ENCODE data around the gene CD22.

Gene CD22

DNA sequence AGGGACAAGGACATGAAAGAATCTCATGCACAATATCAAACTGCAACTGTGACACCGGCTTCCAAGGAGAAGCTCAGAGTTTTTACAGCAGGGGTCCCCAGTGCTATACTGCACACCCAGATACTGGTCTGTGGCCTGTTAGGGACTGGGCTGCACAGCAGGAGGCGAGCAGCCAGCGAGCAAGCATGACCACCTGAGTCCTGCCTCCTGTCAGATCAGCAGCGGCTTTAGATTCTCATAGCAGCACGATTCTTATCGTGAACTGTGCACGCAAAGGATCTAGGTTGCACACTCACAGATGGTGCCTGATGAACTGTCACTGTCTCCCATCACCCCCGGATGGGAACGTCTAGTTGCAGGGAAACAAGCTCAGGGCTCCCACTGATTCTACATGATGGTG, 13.1 kb upstream of the CD22 start:
- no peak for DNase-seq

DNA sequence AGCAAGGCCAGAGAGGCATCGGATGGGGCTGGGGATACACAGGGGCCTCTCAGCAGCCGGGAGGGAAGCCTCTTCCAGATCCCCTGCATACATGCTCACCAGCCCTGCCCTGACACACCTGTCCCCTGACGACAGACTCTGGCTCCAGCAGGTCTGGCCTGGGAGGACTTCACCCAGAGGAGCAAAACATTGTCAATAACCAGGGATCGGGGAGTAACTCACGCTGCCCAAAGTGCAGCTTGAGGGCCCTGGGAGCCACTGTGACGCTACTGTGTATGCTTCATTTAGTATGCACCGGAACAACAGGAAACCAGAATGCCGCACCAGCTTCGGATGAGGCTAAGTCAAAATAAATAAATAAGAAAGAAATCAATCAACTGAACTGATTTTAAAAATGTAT, 12.4 kb upstream of the CD22 start:
- no peak for DNase-seq

DNA sequence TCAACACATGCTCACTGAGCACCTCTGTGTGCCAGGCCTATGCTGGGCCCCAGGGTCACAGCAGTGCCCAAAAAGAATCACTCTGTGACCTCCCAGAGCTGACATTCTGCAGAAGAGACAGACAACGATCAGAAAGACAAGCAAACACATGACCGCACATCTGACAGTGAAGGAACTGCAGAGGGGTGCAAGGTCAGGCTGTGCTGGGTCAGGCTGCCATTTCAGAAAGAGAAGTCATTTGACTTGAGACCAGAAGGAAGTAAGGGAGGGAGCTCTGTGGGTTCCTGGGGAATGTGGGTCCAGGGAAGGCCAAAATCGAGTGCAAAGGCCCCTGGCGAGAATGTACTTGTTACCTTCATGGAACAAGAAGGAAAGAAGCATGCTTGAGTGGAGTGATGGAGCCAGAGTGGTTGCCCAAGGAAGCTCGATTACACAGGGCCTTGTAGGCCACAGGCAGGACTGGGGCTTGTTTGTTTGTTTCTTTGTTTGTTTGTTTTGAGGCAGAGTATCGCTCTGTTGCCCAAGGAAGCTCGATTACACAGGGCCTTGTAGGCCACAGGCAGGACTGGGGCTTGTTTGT, 11.4 kb upstream of the CD22 start:
- no peak for DNase-seq

DNA sequence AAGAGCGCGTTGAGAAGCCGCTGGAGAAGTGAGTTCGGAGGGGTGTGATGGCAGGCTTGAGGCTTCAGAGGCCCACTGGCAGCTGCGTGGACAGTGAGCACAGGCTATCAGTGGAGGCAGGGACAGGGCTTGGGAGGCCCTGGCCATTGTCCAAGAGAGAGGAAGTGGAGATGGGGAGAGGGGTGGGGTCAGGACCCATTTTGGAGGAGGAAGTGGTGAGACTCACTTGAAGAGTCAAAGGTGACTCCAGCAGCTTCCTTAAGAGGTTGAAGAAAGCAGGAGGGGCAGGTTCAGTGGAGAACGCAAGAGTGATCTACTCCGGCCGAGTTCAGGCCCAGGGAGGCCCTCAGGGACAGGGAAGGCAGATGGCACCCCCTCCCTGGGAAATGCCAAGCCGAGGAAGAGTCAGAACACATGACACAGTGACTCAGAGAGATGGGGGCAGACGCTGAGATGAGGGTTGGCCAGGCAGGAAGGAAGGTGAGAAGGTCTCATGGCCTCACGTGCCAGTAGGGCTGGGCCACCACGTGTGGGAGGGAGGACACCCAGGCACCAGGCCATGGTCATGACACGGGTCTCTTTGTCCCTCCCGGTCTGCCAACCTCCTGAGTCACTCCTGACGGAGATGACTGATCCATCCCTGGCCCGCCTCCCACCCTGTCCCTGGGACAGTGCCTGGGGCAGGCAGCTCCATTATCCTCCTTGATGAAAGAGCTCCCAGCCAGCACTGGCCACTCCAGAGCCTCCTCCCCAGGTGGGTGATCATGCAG, 10.1 kb upstream of the CD22 start:
- DNase-seq: no peak

DNA sequence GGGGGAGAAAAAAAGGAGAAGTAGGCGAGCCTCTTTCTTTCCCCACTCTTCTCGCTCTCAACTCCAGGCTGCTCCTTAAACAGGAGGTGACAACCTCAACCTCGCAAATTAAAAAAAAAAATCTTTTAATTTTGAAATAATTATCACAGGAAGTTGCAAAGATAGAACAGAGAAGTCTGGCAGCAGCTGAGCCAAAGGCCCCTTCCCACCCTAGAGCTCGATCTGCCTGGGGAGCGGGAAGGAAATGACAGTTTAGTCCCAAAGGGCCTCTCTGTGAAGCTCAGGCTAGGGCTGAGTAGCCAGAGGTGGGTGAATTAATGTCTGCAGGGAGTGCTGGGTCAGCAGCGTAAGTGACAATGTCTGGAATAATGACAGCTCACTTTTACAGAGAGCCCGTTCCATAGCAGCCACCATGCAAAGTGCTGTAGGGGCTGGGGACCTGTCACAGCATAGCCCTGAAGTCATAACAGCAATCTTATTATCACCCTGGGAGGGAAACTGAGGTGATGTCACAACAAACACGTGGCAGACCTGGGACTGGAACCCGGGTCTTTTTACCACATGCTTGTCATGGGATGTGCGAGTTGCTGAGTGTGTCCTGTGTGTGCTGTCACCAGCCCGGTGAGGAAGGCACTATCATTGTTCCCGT, 8.8 kb upstream of the CD22 start:
- DNase-seq: no peak

DNA sequence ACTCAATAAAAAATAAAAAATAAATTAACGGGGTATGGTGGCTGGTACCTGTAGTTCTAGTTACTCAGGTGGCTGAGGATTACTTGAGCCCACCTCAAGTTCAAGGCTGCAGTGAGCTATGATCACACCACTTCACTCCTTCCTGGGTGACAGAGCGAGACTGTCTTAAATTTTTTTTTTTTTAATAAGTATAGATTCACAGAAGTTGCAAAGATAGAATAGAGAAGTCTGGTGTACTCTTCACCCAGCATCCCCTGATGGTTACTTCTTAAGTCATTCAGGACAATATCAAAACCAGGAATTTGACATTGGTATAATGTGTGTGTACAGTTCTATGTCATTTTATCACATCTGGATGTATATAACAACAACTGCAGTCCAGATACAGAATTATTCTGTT, 7.7 kb upstream of the CD22 start:
- DNase-seq: no peak

DNA sequence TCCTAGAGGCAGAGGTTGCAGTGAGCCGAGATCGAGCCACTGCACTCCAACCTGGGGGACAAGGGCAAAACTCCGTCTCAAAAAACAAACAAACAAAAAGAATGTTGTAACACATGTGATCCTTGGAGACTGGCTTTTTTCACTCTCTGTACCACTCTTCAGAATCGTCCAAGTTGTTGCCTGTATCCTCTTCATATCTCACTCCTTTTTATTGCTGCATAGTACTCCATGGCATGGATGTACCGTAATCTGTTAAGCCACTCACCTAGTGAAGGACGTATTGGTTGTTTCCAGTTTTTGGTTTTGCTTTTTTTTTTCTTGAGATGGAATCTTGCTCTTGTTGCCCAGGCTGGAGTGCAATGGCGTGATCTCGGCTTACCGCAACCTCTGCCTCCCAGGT, 7.0 kb upstream of the CD22 start:
- DNase-seq: no peak

DNA sequence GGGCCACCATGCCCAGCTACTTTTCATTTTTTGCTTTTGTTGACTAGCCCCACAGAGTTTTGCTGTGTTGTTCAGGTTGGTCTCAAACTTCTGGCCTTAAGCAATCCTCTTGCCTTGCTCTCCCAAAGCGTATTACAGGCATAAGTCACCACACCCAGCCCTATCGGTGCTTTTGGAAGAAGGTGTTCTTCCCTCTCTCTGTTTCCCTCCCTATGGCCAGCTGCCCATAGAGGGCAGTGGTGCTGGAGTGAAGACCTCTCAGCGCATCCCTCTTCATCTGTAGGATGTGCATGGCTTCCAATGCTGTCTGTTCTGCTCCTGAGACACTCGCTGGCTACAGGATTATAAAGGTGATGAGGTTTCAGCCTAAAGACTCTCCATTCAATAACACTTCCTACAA, 1.3 kb upstream of the CD22 start:
- DNase-seq: no peak

DNA sequence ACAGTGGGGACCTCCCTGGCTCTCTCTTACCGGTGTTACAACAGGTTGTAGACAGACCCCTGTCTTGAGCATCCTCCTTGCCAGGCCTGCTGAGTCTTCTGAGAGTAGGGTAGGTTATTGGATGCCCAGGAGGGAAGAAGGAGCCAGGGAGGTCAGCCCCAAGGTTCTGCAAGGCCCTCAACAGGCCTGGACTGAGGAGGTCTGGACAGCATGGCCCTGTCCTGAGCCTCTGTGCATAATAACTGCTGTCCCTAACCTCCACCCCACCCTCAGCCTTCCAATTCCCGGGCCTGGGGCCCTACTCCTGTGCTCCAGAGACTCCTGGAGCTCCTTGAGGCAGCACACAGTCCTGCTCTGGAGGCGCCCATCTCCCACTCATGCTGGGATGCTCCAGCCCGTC, 336 bp downstream of the CD22 start:
- no peak for DNase-seq

DNA sequence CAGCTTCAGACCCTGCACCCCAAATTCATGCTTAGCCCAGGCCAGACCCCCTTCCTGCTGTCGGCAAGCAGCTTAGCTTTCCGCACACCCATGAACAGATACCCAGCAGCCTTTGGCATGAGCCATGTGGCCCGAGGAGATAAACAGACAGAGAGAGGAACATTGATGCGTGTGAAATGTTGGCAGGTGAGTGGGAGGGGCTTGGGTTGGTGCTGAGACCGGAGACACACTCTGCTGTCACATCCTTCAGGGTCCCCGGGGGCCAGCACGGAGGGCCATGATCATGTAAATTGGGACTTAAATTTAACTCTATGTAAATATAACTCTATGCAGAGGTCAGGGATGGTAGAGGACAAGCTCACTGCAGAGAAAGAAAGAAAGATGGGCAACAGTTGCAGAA, 1.5 kb downstream of the CD22 start:
- no peak for DNase-seq

DNA sequence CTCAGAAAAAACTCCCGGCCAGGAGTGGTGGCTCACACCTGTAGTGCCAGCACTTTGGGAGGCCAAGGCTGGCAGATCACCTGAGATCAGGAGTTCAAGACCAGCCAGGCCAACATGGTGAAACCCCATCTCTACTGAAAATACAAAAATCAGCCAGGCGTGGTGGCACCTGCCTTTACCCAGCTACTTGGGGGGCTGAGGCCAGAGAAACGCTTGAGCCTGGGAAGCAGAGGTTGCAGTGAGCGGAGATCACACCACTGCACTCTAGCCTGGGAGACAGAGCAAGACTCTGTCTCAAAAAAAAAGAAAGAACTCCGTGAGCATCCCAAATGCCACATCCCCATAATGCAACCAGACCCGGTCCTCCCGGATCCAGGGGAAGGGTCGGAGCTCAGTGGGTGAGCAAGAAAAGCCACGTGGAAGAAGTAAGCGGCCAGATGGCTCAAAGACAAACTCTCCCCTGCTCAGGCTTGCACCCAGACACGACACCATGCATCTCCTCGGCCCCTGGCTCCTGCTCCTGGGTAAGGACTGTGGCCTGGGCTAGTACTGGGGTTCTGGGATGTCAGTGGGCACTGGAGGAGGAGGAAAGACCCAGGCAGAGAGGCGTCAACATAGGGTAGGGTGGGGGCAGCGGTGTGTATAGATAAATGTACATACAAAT, 2.7 kb downstream of the CD22 start:
- no peak for DNase-seq

DNA sequence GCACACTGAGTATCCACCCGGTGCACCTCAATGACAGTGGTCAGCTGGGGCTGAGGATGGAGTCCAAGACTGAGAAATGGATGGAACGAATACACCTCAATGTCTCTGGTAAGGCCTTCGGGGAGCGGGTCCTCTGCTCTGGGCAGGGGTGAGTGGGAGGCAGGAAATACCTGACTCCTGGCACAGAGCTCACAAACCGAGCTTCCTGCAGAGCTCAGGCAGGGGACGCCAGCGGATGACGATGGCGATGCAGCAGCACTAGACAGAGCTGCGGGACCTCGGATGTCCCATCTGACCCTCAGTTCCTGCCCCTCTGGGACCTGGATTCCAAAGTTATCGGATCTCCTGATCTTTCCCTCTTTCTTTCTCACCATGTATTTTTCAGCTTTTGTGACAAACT, 3.8 kb downstream of the CD22 start:
- no peak for DNase-seq

DNA sequence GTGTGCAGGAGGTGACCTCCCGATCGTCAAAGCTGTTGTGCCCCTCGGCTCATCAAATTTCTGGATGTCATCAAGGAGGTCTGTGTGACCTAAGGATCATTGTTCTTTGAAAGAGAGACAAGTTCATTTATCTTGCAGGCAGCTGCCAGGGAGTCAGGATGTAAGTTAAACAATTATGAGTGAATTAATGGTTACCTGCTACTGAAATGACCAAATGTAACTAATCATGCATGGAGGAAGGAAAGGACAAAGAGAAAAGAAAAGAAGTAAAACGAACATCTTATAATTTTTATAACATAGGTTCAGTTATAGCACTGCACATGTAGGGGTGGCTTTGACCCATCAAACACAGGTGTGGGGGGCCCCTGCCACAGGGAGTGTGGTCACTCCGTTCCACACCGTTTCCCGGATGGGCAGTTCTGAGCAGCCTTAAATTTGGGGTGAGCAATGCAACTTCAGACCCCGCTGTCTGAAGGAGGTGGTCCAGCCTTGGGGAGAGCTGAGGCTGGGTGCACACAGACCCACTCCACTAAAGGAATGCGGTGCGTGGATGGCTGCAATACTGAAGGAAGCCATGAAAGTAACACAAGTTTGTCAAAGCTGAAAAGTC, 5.3 kb downstream of the CD22 start:
- DNase-seq: no peak

DNA sequence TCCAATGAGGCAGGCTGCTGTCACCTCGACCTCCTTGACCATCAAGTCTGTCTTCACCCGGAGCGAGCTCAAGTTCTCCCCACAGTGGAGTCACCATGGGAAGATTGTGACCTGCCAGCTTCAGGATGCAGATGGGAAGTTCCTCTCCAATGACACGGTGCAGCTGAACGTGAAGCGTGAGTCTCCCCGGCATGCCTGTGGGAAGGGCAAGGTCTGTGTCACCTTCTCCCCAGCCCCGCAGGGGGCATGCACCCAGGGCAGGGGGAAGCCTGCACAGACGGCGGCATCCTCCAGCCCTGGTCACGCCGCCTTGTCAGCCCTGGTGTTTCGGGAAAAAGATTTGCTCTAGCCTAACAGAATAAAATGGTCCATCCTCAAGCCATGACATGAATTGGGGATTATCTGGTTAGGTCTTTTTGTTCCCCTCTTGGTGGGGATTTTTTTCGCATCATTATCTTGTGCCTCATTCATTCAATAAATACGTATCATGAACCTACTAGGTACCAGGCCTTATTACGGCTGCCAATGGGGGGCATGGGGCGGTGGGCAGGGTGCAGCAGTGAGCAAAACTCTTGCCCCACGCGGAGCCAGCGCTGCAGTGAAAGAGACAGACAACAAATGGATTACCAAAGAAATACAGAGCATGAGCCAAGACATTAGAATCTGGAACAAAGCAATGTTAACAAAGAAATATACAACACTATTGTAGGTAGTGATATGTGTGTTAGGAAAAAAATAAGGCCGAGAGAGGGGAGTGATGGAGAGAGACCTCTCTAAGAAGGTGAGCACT, 7.4 kb downstream of the CD22 start:
- DNase-seq: no peak

DNA sequence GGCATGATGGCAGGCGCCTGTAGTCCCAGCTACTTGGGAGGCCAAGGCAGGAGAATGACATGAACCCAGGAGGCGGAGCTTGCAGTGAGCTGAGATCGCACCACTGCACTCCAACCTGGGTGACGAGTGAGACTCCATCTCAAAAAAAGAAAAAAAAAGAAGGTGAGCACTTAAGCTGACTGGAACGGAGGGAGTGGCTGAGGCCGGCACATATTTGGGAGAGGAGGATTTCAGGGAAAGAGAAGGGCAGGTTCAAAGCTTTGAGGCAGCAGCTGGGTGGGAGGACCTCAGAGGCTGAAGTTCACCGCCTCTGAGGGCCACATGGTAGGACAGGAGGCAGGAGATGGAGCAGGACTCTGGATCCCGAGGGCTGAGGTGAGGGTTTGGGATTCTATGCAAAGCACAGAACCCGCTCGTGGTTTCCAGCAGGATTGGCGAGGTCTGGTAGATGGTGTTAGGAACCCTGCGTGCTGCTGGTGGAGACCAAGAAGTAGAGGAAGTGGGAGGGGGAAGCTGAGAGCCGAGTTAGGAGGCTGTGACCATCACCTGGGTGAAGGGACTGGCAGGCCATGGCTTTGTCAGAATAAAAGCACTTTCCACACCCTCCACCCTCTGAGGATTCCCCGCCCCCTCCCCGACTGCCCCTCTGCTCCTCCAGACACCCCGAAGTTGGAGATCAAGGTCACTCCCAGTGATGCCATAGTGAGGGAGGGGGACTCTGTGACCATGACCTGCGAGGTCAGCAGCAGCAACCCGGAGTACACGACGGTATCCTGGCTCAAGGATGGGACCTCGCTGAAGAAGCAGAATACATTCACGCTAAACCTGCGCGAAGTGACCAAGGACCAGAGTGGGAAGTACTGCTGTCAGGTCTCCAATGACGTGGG, 8.4 kb downstream of the CD22 start:
- no peak for DNase-seq

DNA sequence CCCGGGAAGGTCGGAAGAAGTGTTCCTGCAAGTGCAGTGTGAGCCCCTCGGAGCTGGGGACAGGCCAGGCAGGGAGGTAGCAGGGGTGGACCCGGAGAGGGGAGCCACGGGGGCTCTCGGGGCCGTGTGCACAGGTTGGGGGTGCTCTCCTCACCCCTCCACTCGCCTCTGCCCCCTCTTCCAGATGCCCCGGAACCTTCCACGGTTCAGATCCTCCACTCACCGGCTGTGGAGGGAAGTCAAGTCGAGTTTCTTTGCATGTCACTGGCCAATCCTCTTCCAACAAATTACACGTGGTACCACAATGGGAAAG, 9.0 kb downstream of the CD22 start:
- no peak for DNase-seq

DNA sequence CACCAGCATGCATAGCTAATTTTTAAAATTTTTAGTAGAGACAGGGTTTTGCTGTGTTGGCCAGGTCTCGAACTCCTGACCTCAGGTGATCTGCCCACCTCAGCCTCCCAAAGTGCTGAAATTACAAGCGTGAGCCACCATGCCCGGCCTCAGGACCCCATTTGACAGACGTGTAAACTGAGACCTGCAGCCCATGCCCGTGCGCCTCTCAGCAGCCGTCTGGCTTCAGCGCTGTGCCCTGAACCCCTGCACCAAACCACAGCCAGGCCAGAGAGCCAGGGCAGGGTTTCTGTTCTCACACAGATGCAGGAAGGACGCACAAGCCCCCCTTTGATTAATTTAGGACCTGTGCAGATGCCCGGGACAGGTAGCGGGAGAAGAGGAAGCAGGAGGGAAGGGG, 11.4 kb downstream of the CD22 start:
- DNase-seq: no peak

DNA sequence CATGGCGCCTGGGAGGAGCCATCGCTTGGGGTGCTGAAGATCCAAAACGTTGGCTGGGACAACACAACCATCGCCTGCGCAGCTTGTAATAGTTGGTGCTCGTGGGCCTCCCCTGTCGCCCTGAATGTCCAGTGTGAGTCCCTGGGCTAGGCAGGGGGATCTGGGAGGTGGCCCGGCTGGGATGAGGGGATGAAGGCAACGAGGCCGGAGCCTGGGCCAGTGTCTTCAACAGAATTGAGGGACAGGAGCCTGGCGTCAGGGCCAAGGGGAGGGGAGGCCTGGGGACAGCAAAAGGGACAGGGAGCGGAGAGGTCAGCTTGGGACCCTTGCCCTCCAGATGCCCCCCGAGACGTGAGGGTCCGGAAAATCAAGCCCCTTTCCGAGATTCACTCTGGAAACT, 12.0 kb downstream of the CD22 start:
- no peak for DNase-seq

DNA sequence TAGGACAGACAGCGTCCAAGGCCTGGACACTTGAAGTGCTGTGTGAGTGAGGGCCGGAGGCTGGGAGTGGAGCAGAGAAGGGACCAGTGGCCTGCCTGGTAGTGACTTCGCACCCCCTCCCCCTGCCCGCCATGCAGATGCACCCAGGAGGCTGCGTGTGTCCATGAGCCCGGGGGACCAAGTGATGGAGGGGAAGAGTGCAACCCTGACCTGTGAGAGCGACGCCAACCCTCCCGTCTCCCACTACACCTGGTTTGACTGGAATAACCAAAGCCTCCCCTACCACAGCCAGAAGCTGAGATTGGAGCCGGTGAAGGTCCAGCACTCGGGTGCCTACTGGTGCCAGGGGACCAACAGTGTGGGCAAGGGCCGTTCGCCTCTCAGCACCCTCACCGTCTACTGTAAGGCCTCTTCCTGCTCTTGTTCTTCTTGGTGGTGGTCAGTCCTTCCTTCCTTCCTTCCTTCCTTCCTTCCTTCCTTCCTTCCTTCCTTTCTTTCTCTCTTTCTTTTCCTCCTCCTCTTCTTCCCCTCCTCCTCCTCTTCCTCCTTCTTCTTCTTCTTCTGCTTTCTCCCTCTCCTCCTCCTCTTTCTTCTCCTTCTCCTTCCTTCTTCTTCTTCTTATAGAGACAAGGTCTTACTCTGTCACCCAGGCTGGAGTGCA, 12.7 kb downstream of the CD22 start:
- no peak for DNase-seq

DNA sequence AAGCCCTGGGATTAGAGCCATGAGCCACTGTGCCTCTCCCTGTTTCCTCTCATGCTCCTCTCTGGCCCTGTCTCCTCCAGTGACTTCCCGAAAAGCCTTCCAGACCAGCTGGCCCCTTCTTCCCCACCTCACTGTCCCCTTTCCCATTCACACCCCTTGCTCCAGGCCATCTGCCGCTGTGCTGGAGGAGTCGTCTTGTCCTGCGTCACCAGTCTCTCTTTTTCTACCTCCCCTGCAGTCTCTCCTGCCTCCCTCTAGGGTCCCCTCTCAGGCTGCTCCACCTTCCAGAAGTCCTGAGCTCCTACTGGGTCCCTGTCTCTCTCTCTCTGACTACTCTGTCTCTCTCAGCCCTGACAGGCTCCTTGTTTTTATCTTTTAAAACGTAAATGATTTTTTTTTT, 13.4 kb downstream of the CD22 start:
- no peak for DNase-seq

DNA sequence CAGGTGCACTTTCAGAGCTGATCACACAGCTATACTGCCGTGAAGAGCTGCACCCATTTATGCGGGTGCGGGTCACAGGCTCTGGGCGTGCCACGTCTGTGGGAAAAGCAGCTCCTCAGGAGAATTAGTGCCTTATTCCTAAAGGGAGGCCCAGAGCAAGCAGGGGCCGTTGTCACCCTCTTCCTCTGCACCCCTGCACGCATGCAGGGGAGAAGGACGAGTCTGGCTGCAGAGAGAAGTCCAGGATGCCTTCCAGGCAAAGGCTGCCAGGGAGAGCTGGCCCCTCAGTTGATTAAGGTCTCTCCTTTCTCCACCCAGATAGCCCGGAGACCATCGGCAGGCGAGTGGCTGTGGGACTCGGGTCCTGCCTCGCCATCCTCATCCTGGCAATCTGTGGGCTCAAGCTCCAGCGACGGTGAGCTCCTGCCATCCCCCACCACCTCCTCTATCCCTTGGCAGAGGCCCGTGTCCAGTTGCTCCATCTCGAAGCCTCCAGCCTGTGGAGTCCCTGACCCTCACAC, 15.6 kb downstream of the CD22 start:
- DNase-seq: no peak
